NCI-H1048 (cell line): Measurements from ENCODE around the gene CTBS.

Experiments
- DNase-seq: peaks from one replicate; lab custom pipeline; 2025; lab: John Stamatoyannopoulos, UW

CTBS gene

DNA sequence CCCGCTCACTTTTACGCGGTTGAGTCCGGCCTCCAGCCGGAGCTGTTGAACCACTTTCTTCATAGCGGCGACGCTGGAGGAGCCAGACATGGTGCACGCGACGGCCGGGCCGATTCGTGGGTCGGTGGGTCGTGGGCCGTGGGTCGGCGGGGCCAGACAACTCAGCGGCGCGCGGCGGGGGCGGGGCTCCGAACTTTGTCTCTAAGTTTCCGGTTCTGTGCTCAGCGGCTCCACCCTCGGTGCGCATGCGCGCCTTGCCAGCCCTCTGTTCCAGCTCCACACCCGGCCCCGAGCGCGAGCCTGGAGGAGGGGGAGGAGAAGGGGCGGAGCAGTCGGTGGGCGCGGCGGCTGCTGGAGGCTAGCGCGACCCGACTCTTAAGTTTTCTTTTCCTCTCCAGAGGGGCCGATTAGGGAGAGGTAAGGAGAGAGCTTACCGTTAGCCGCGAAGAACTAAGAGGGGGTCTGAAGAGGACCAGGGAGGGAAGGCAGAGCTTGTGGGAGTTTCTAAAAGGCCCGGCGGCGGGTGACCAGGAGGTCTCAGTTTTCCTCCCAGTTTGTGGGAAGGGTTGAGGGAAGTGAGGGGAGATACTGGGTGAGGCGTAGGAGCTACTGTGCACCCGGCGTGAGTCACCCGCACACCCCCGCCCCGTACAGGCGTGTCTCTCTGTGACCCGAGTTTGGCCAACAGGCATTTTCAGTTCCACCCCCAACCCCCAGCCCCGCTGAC lies 68.1 kb downstream of the CTBS start, which contains the start of the genes GNG5 and SPATA1:
GNG5 (minus strand) TSS at position 580 of the 727 bp plus-strand sequence; CDS start at position 90, 490 bp downstream.
SPATA1 (plus strand) TSS at position 385 of the 727 bp plus-strand sequence. CDS start 9,974 bp downstream, outside the sequence.
- DNase-seq, result peak; percentile 94

DNA sequence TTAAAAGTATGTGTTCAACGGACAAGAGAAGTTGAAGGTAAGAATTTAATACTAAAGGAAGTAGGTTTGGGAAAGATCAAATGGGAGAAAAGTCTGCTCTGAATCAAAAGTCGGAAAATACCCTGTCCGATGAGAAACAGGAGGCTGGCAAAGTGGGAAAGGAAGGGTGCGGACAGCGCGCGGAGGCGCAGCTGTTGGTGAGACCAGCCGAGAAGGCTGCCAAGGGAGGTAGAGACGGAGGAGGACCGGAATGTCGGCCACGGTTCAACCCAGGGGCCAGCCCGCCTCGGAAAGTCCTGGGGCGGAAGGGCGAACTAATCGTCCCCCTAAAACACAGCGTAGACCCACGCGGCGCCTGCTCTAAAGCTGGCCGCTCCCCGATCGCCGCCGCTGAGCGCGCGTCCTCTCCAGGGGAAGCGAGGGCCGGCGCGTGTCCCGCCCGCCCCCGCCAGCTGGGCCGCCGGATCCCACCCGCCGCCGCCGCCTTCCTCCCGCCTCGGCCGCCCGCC lies 68.7 kb downstream of the CTBS start:
- no peak for DNase-seq

GRCh38 chr1:84504580-84505492 lies 69.4 kb downstream of the CTBS start:
- DNase-seq, result no peak

- DNase-seq, result no peak
These were observed 71.3 kb downstream of the CTBS start for GRCh38 chr1:84502927-84503326.
